DOHH2 (cell line): Measurements from ENCODE around the gene MCC.

Source experiments
- CTCF ChIP-seq: fragments of 200-600 bp; sonication (generic); IDR thresholded peaks from one replicate; pipeline ENCODE4 v1.5.1; 2014; ENCODE audit warnings: antibody characterized with exemption, mild to moderate bottlenecking, low read depth, low read length; ENCODE audit not compliant: poor library complexity, severe bottlenecking
- EZH2phosphoT487 ChIP-seq: fragments of 200-600 bp; sonication (generic); IDR thresholded peaks from 2 replicates; pipeline ENCODE4 v1.6.1; 2017; ENCODE audit warnings: borderline replicate concordance, mild to moderate bottlenecking, antibody characterized with exemption, low read length, moderate library complexity, mixed read lengths

DNA sequence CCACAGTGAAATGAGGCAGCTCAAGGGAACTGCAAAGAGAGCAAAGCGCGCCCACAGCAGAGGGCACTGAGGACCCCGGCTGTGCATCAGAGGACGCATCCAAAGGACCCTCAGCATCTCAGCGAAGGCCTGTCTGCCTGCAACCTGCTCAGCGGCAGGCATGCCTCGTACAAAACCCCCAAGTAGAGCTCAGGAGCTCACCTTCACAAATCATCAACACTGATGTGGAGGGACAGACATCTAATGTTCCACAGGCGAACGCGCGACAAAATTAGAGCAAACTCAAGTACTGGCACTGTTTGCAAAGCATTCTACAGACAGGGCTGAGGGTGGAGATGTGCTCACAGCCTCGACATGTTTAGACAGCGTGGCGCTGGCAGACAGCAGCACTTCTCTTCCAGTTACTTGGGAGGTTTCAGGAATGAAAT is 430.7 kb downstream of the MCC start:
- TF ChIP-seq CTCF (no peak), EZH2phosphoT487 (no peak)
